HEK293T (cell line): ENCODE results near the gene OR12D2.
"Not testable (repeated sequence)": the region's sequence is repeated elsewhere in the genome, so short reads cannot be mapped to it uniquely, and the experiment has no call there.

Experiments
- CTCF ChIA-PET: fragments of 350-600 bp; formaldehyde crosslinking; extraction: SDS; loops from one replicate; lab custom pipeline; 2021; ENCODE audit warnings: antibody characterized with exemption, inconsistent platforms; lab: Yijun Ruan, JAX
- POLR2A ChIA-PET: fragments of 350-600 bp; formaldehyde crosslinking; extraction: SDS; loops from one replicate; lab custom pipeline; 2020; ENCODE audit warnings: antibody characterized with exemption, inconsistent platforms; lab: Yijun Ruan, JAX
- DNase-seq: peaks from one replicate; pipeline ENCODE4 v3.0.0; 2012; ENCODE audit warnings: mixed read lengths; ENCODE audit errors: extremely low spot score
- ARNT ChIP-seq: fragments of 450-650 bp; IDR thresholded peaks from 2 replicates; pipeline ENCODE4 v1.6.1; 2017; ENCODE audit warnings: mild to moderate bottlenecking
- BHLHE40 ChIP-seq: fragments of 450-650 bp; IDR thresholded peaks from 2 replicates; pipeline ENCODE4 v1.6.1; 2016; ENCODE audit warnings: mild to moderate bottlenecking, moderate library complexity, borderline replicate concordance
- CTBP1 ChIP-seq: fragments of 450-650 bp; IDR thresholded peaks from 2 replicates; pipeline ENCODE4 v1.6.1; 2016; ENCODE audit warnings: borderline replicate concordance
- ELF4 ChIP-seq: fragments of 450-650 bp; IDR thresholded peaks from 2 replicates; pipeline ENCODE4 v1.6.1; 2017; ENCODE audit warnings: antibody characterized with exemption
- FOXA1 ChIP-seq: fragments of 450-650 bp; IDR thresholded peaks from 2 replicates; pipeline ENCODE4 v1.6.1; 2016; ENCODE audit warnings: mild to moderate bottlenecking
- FOXK2 ChIP-seq: fragments of 450-650 bp; IDR thresholded peaks from 2 replicates; pipeline ENCODE4 v1.6.1; 2016; ENCODE audit warnings: mild to moderate bottlenecking
- FOXM1 ChIP-seq: fragments of 450-650 bp; IDR thresholded peaks from 2 replicates; pipeline ENCODE4 v1.6.1; 2017; ENCODE audit warnings: mild to moderate bottlenecking, borderline replicate concordance
- HDGF ChIP-seq: fragments of 450-650 bp; IDR thresholded peaks from 2 replicates; pipeline ENCODE4 v1.6.1; 2017; ENCODE audit warnings: antibody characterized with exemption, borderline replicate concordance
- L3MBTL2 ChIP-seq: fragments of 450-650 bp; conservative IDR thresholded peaks from 2 replicates; pipeline ENCODE4 v1.6.1; 2016; ENCODE audit warnings: mild to moderate bottlenecking
- LEF1 ChIP-seq: fragments of 450-650 bp; IDR thresholded peaks from 2 replicates; pipeline ENCODE4 v1.6.1; 2017; ENCODE audit warnings: mild to moderate bottlenecking, borderline replicate concordance
- NFRKB ChIP-seq: fragments of 450-650 bp; IDR thresholded peaks from 2 replicates; pipeline ENCODE4 v1.6.1; 2016; ENCODE audit warnings: mild to moderate bottlenecking, moderate library complexity
- SP1 ChIP-seq: fragments of 450-650 bp; IDR thresholded peaks from 2 replicates; pipeline ENCODE4 v1.6.1; 2017
- SUZ12 ChIP-seq: fragments of 450-650 bp; IDR thresholded peaks from 2 replicates; pipeline ENCODE4 v1.6.1; 2016; ENCODE audit warnings: mild to moderate bottlenecking
- TARDBP ChIP-seq: fragments of 450-650 bp; IDR thresholded peaks from 2 replicates; pipeline ENCODE4 v1.6.1; 2016
- ZNF384 ChIP-seq: fragments of 450-650 bp; IDR thresholded peaks from 2 replicates; pipeline ENCODE4 v1.6.1; 2016
- TF ChIP-seq, protein P1 (sequence below): fragments of 450-650 bp; IDR thresholded peaks from 2 replicates; pipeline ENCODE4 v1.6.1; 2016

The OR12D2 gene, protein sequence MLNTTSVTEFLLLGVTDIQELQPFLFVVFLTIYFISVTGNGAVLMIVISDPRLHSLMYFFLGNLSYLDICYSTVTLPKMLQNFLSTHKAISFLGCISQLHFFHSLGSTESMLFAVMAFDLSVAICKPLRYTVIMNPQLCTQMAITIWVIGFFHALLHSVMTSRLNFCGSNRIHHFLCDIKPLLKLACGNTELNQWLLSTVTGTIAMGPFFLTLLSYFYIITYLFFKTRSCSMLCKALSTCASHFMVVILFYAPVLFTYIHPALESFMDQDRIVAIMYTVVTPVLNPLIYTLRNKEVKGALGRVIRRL

DNA sequence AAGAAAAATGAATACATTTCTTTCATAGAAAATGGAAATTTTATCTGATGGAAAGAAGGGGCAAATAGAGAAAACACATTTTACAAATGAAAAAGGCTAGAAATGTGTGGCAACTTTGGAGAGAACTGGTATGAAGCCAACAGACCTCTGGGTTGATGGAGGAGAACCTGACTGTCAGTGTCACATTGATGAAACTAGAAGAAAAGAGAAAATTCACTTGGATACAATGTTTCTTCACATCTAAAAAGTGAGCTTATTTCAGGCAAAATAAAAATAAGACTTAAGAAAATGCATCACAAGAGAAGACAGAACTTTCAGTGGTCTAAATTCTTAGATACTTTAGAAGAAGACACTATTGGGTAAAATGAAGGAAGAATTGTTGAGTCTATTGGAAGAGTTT lies at the start of gene OR12D2:
OR12D2 (plus strand) TSS at position 301 of the 400 bp plus-strand sequence. CDS start 1,069 bp downstream, outside the sequence.
- TF ChIP-seq BHLHE40 (no peak), TARDBP (no peak), LEF1 (no peak), FOXM1 (no peak), NFRKB (no peak), HDGF (no peak), SUZ12 (no peak), ZNF384 (no peak), FOXA1 (no peak), CTBP1 (no peak)
- POLR2A ChIA-PET = no interaction called here
- CTCF ChIA-PET = no interaction called here
- no peak for DNase-seq

DNA sequence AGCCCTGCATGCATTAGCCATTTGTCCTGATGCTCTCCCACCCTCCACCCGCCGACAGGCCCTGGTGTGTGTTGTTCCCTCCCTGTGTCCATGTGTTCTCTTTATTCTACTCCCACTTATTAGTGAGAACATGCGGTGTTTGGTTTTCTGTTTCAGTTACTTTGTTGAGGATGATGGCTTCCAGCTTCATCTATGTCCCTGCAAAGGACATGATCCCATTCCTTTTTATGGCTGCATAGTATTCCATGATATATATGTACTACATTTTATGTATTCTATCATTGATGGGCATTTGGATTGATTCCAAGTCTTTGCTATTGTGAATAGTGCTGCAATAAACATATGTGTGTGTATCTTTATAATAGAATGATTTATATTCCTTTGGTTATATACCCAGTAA lies 46.1 kb upstream of the OR12D2 start:
- DNase-seq, POLR2A ChIA-PET, CTCF ChIA-PET: not testable (repeated sequence)

DNA sequence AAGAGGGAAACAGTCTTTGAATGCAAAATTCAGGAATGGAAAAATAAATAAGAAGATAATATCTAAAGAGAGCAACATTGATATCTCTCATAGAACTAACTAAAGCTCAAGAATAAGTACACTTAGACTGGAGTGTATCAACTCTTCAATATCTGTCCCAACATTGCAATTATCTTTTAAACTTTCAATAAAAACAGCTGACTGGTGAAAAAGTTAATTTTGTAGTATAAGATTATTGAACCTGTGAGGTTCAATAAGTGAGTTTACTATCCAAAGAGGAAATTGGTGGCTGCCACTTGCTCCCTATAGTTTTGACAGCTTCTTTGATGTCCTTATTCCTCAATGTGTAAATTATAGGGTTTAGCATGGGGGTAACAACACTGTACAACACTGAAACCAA lies 40.5 kb upstream of the OR12D2 start:
- ChIA-PET CTCF (no interaction called here), POLR2A (no interaction called here)
- TF ChIP-seq CTBP1 (no peak), TARDBP (no peak), FOXK2 (no peak), L3MBTL2 (no peak), HDGF (no peak), LEF1 (no peak), FOXM1 (no peak), BHLHE40 (no peak), FOXA1 (no peak), SUZ12 (no peak), SP1 (no peak), ZNF384 (no peak), ELF4 (no peak), ARNT (no peak), NFRKB (no peak)
- TF ChIP-seq, protein P1, sequence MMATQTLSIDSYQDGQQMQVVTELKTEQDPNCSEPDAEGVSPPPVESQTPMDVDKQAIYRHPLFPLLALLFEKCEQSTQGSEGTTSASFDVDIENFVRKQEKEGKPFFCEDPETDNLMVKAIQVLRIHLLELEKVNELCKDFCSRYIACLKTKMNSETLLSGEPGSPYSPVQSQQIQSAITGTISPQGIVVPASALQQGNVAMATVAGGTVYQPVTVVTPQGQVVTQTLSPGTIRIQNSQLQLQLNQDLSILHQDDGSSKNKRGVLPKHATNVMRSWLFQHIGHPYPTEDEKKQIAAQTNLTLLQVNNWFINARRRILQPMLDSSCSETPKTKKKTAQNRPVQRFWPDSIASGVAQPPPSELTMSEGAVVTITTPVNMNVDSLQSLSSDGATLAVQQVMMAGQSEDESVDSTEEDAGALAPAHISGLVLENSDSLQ = no peak
- no peak for DNase-seq

DNA sequence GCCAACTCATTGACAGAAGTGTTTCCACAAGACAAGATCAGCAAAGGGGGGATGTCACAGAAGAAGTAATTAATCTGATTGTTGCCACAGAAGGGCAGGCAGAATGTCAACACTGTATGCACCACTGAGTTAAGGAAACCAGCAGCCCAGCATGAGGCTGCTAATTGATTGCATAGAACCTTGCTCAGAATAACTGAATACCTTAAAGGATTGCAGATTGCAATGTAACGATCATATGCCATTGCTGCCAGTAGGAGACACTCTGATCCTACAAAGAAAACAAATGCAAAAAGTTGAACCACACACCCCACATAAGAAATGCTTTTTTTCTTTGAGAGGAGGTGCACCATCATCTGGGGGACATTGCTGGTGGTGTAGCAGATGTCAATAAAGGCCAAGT lies 39.8 kb upstream of the OR12D2 start:
- TF ChIP-seq FOXM1 (no peak), TARDBP (no peak), ELF4 (no peak), FOXK2 (no peak), BHLHE40 (no peak), FOXA1 (no peak), CTBP1 (no peak), LEF1 (no peak), SUZ12 (no peak), SP1 (no peak)
- TF ChIP-seq, protein P1 = no peak
- ChIA-PET POLR2A (no interaction called here), CTCF (no interaction called here)

DNA sequence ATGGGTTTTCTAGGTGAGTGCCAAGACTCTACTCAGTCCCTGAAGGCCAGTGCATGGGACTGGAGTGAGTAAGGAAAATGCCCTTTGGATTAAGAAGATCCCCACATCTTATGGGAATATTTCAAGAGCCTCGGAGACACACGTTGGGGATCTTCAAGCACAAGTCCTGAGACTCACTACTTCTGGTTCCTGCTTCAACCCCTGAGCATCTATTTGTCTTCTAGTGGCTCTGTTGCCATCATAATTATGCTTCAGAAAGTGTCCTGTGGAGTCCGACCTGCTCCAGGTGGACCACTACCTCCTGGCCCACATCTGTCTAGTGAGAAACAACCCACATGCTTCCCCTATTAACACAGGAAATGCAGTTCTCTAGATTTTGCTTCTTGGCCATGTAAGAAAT lies 26.7 kb upstream of the OR12D2 start, which contains the start of gene OR5V1:
OR5V1 (minus strand) TSS at position 101 of the 400 bp plus-strand sequence. CDS start 12,670 bp downstream, outside the sequence.
- DNase-seq = no peak
- ChIA-PET POLR2A (no interaction called here), CTCF (no interaction called here)
- TF ChIP-seq FOXK2 (no peak), BHLHE40 (no peak), ZNF384 (no peak), TARDBP (no peak), ARNT (no peak), NFRKB (no peak), ELF4 (no peak), LEF1 (no peak), HDGF (no peak), L3MBTL2 (no peak), CTBP1 (no peak), FOXM1 (no peak), FOXA1 (no peak), SUZ12 (no peak), SP1 (no peak)
- TF ChIP-seq, protein P1 = no peak

More for the DNA sequence above, 39.8 kb upstream of the OR12D2 start:
- no peak for DNase-seq

DNA sequence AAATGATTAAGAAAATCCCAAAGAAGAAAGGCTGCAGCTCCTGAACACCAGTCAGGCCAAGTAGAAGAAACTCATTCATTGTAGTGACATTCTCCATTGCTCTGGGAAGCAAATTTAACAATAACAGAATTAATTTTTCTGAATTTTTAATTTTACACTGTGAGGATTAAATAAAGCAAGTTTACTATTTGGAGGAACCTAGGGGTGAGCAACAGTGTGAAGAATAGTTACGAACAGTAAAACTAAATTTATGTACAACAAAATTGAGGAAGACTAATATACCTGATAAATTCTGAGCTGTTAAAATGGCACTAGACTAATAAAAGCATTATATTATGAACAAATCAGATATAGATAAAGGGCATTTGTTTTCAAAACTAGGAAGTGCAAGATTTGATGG lies 20.2 kb upstream of the OR12D2 start, which contains the start of gene OR12D3:
OR12D3 (minus strand) TSS at position 101 of the 400 bp plus-strand sequence; CDS start at position 97, 4 bp downstream.
- CTCF ChIA-PET = interaction anchor here (0.8 kb wide), 1 partner anchor 40 kb away, joined by 3 read pairs; the partner anchor contains the start of gene OR12D1
- DNase-seq = no peak
- POLR2A ChIA-PET = no interaction called here
- TF ChIP-seq SP1 (no peak), LEF1 (no peak), BHLHE40 (no peak), FOXA1 (no peak), SUZ12 (no peak), ELF4 (no peak), FOXK2 (no peak), CTBP1 (no peak), HDGF (no peak), FOXM1 (no peak)
